HG03439 (cell line): ENCODE results near the gene HOXA7.

Experiments
- ATAC-seq: cut with Tn5 transposase; IDR thresholded peaks from one replicate; pipeline ENCODE4 v1.9.1; 2021; ENCODE audit warnings: mild to moderate bottlenecking, moderate library complexity; ENCODE audit not compliant: unreplicated experiment

Gene HOXA7

DNA sequence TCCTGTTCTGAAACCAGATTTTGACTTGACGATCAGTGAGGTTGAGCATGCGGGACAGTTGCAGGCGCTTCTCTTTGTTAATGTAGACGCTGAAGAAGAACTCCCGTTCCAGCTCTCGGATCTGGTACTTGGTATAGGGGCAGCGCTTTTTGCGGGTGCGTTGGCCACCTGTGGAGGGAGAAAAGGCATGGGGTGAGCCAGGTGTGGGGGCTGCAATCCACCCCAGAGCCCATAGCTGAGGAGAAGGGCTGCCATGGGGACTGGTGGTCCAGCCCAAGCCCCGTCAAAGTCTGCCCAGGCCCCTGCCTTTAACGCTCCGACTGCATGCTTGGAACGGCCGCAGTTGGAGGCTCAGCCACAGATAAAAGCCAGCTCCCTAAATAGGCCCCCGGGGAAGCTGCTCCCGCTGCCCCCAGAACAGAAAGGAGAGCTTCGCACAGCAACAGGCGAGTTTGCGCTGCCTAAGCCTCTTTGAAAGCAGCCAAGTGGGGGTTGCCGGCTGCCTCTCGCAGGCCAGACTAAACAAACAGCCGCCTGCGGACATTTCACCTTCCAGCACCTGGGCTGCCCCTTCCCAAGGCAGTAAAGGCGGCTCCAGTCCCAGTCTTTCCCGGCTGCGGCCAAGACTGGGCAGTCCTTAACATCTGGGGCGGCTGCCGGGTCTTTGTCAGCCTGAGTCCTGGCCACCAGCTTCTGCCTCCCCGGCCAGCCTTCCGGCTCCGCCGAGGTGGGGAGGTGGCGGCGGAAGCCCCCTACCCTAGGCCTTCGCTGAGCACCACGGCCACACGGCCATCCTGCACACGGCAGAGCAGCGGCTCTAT lies 26.6 kb upstream of the HOXA7 start:
- ATAC-seq, result no peak

DNA sequence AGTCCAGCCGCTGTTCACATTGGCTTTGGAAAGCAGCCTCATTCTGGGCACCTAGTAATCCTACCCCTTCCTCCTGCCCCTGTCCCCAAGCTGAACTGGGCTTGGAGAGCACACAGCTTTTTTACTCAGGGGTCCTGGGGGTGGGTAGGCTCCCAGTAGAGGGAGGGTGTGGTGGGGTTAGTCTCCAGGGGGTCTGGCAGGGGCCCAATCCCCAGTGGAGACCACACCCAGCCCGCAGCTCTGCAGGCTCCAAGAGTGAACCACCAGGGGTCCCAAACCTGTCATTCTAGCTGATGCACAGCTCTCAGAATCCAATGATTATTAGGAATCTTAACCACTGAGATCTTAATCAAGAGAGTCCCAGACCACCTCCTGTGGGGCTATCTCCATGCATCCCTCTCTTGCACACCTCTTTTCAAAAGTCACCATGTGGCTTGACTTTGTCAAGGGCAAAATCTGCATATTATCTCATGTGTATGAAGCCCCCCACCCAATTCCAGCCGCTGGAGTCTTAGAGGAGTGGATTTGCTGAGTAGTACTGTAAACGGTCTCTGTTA lies 25.9 kb upstream of the HOXA7 start:
- no peak for ATAC-seq

DNA sequence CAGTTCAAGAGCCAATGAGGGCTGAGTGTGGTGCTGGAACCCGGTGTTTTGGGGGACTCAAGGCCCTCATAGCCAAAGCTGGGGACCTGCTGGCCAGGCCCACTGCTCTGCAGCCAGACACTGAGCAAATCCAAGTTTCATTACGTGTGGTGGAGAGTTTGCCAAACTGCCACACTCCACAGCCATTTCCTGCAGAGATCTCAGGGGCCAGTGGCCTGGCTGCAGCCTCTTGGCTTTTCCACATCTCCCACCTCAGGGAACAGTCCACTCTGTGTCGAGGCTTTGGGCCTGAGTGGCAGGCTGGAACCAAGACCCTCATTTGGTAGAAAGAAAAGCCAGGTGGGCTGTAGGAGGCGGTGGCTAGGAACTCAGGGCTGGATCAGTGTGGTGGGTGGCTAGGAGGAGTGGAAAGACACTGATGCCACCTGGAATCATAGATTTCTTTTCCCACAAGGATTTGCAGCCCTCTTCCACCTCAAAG lies 25.4 kb upstream of the HOXA7 start:
- ATAC-seq, result no peak

DNA sequence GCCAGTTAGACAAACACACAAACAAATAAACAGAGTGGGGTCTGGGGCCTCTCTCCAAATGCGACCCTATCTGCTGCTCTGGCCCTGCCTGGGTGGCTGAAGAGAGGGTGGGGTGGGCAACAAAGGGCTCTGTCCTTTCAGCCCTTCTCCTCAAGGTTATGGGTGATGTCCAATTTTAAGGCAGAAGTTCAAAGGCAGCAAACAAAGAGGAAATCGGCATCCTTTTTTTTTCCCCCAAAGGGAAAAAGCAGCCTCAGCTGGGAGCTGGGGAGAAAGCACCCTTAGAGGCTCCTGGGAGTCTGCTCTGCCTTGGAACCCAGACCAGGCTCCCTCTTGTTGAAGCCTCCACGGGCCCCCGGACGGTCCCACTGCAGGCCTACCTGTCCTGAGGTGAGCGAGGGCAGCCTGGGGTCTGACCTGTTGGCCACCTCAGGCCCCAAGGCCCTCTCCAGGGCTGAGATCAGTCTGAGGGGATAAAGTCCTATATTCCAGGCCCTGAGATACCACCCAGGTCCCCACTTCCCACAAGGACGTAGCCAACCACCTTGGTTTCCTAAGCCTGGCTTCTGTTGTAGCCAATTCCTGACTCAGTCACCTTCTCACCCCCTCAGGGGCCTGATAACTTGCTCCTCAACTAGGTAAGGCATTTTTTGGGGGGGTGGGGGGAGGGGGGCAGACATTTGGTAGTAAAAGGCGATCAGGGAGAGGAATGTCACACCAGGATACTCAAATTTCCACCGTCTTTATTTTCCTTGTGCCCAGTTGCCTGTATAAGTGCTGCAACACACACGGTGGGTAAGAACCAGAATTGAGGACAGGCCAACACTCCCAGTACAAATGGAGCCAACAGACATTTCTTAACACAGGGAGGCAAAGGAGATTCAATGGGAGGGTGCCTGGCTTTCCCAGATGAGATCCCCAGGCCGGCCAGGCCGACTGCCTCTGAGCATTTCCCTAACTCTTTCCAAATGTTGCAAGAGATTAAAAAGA lies 24.3 kb upstream of the HOXA7 start:
- no peak for ATAC-seq

DNA sequence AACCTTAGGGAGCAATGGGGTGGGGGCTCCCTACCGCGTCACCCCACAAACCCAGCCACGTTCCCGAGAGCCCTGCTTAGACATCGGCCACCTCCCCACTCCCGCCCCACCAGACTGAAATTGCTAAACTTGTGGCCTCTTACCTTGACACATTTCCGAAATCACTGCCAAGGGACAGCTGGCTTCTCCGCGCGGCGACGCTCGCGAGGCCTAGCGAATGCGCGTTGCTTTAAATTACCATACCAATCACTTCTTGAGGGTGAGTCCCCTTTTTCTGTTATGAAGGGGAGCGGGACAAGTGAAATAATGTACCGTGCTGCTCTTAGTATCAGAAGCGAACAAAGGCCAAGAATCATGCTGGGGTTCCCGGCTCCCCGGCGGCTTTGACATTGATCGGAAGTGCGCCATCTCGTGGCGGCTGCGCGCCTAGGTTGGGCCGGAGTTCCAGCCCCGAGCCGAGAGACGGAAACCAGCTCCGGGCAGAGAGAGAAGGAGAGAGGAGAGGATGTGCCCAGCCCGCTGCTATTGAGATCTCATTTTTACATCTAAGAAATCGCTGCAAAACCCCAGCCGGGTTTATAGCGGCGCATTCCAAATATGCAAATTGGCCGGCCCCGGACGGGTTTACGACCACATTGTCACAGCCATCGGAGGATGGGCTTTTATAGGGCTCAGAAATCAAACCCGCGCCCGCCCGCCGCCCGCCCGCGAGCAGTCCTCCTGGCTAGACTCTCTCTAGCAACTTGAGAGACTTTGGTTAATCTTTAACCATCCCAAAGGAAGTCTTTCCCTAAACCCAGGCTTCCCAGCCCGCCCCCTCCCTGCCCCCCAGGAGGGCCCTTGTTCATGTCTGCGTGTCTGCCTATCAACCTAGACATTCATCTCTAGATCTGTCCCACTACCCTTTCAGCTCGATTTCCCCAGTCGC lies 23.3 kb upstream of the HOXA7 start:
- ATAC-seq, result no peak

DNA sequence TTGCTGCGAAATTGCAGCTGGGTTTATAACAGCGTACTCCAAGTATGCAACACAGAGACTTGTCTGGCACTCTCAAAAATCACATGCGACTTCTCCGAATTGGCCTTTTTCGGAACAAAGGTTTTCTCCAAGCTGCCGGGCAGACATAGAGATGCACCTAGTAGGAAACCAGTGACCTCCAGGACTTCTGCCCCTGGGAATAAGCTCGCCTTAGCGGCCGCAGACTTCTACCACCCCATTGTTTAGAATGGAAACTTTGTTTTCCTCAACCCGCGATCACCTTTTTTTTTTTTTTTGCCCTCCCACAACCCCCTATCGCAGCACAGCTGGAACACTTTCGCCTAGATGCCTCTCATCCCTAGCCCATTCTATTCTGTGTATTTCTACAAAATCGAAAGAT lies 22.6 kb upstream of the HOXA7 start:
- ATAC-seq, result no peak

DNA sequence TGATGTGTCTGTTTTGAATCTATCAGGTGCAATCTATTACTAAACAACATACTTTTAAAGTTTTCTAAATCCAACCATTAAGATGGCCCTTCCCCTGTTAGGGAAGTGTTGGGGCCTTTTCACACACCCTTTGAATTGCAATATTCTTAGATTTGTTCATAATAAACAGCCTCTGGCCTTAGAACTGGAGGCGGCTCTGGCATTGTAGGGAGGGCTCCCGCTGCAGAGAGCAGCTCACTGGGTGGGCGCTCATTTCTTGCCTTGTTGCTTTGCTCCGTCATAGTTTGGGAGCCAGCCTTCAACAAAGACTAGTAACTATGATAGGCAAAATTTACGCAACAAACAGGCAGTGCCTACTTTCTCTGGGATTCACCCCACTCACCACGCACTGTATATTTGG lies 21.9 kb upstream of the HOXA7 start:
- no peak for ATAC-seq

DNA sequence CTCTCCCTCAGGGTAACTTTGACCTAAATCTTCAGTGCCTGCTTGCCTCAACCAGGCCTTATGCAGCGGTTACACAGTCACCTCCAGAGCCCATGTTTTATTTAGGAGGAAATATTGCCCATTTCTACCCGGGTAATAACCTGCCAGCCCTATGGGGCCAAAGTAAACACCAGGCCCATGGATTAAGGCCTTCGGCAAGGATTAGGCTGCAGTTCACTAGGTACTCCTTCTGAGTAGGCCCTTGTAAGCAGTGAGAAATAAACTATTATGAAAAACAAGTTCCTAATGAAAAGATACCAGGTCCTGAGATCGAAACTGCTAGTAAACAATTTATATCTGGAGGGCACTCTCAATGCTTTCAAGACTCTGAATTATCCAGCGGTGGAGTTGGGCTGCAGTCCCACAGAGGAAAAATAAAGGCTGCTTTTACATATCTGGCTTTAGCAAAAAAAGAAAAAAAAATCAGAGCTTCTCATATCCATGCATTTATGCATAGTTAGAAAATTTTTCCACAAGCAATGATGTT lies 21.4 kb upstream of the HOXA7 start:
- ATAC-seq, result no peak

DNA sequence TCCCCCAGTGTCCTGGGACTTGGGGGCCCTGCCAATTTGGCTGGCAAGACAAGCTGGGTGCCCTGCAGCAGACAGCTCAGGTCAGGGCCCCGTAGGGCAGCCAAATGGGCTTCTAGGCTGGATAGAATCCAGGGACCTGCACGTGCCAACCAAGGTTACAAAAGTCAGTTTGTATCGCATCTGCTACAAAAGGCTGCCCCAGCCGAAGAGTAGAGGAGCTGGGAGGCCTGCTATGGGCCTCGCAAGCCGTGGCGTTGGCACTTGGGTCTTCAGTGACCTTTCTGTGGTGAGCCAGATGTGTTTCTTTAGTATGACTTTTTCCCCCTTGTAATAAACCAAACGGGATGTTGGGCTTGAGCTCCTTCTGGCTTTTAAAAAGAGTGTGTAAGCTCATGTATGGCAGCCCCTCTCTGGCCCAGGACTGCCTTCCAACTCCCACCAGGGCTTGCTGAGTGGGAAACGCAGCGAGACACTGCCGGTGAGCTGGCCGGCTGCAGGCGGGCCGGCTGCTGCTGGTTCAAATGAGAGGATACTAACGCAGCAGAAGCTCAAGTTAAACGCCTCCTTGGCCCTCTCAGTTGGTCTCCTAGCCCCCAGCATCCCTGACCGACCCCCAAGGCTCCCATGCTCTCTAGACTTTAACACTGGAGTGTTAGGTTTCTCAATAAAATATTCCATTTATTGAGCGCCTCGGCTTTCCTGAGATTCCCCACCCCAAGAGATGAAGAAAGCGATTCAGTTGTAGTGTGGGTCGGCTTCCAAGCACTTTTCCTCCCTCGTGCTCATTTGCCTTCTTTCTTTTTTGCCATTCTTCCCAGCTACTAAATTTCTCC lies 20.7 kb upstream of the HOXA7 start:
- ATAC-seq, result no peak

DNA sequence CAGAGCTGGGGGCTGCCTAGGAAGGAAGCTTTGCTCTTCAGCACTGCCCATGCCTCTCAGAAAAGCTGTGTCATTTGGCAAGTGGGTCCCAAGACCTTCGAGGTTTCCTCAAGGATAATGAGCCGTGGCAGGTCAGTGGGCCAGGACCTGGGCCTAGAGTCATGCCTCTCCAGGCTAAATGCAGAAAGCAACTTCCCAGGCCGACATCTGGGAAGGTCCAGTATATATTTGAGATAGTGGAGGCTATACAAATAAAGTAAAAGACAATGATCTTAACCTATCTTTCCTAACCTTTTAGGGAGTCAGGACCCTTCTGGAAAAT lies 20.0 kb upstream of the HOXA7 start:
- ATAC-seq, result no peak

DNA sequence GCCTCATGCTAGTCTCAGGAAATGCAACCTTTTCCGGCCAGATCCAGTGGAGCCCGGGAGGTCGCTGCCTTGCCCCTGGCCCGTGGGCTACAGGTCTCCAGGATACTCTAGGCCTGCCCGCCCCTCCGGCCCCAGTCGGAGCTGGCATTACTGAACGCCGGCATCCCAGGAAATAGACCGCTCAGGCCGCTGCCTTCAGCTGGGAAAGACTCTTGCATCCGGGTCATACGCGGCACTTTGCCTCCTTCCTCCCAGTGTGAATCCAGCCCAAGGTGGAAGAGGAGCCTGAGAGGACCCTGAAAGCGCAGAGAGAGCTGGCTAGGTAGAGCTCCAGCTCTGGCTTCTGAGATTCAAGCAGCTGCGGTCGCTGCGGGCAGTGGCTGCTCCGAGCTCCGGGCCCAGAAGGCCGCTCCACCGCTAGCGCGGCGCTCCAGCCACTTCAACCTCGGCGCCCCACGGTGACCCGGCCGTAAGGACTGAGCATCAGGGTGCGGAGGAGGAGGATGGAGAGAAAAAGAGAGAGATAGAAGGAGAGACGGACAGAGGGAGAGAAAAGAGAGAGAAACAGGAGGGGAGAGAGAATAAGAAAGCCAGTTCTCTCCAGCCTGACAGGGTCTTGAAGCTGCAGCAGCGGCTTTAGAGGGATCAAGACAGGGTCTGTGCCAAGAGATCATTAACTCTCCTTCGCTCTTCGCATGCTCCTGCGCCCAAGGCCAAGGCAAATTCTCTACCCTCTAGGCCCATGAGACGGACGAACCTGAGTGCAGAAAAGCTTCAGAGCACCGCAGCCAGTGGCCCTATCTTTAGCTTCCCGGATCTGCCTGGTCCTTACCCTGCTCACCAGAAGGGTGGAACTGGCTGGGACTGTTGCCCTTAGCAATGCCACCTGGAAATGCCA lies 19.4 kb upstream of the HOXA7 start:
- ATAC-seq, result no peak

DNA sequence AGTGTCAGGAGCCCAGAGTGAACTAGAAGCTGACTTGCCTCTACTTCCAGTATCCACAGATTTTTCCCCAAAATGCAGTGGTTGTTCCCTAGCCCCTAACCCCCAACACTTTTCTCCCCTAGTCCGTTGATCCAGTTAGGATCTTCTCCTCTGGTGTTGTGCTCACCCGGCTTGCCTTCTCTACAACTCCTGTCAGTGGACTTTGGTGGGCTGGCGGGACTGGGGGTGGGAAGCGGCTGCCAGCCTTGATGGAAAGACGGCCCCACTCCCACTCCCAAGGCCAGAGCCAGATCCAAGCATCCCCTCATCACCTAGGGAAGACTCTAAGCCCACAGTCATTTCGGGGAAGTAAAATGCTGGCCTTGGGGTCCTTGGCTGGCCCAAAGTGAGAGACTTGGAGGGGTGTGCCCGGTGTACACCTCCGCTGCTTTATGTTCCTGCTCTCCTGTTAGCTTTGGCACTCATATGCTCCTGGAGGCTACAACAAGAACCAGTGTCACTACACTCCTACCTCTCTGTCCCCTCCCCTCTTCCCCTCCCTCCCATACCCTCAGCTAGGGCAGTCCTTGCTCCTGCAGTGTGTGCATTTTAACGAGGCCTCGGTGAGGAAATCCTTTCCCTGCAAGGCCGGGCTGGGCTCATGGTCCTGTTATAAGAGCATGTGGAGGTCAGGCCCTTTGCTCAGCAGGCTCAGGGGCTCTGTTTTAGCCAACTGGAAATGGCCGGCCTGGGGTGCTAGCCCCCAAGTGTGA lies 18.6 kb upstream of the HOXA7 start:
- no peak for ATAC-seq

DNA sequence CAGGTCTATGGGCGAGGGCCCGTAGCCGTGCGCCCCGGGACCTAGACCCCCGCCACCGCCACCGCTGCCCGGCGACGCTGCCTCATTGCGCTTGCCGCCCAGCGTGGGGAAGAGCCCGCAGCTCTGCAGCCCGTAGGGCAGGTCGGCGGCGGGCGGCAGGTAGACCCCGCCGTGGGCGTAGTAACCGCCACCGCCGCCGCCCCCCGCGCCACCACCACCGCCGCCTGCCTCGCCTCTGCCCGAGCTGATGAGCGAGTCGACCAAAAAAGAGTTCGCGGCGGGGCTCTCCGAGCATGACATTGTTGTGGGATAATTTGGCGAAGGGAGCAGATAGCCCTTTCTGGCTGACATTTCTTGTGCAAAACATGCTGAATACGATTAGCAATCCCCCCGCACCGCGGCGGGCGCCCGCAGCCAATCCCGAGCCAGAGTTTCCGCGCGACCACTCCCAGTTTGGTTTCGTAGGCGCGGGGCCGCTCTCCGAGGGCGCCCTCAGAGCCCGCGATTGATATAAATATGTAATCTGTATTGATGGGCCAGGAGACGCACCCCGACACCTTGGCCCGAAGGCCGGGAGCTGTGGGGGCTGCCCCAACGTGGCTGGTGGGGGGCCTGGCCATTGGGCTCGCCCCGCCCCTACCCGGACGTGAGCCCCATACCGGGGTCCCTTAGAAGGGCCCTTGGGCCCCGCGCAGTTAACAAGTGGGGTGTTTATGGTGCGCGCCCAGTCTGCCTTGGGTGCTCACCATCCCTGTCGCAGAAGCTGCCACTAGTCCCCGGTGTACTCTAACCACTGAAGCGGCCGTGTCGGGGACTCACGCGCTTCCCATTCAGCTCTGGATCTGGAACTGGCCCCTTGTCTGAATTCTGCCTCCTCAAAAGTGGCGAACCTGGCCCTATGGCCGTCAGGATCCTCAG lies 17.7 kb upstream of the HOXA7 start, which contains the start of gene HOXA10:
HOXA10 (minus strand) TSS at position 365 of the 918 bp plus-strand sequence; CDS start at position 351, 14 bp downstream.
- no peak for ATAC-seq

DNA sequence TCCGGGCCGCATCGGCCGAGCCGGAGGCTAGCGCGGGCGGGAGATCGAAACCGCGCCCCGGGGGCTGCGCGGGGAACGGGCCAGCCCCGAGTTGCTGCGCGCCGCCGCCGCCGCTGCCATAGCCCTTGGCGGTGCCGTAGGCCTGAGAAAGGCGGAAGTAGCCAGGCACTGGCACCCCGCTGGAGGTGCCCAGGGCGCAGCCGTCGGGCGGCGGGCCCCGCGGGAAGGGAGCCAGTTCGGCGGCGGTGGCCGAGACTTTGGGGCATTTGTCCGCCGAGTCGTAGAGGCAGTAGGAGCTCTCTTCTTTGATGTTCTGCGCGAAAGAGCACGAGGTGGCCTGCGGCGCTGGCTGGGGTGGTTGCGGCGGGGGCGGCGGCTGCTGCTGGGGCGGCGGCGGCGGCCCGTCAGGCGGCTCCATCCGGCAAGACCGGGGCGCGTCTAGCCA lies 17.1 kb upstream of the HOXA7 start:
- no peak for ATAC-seq

DNA sequence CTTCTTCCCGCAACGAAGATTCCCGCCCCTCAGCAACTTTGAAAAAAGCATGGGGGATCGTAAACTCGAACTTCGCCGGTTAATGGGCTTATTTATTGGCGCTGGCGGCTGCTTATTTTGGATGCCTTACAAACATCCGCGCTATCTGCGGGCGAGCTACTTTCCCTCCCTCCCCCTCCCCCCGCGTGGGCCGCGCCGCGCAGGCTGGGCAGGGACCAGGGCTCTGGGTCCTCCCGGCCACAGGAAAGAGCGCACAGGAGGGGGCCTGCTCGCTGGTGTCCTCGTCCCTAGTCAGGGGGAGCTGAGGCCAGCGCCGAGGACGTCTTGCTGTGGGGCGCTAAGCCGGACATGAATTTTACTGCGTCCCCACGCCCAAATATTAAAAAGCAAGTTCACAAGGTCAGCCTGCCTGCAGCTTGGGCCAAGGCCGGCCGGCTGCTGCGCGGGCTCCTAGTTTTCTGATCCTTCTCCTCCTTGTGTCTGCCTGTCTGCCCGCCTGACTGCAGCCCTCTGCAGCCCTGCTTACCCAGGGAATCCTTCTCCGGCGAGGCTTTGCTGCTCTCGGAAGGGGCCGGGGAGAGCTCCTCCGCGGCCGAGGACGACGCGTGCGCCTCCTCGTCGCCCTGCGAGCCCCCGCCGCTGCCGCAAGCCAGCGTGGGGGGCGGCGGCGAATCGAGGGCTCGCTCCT lies 16.5 kb upstream of the HOXA7 start:
- ATAC-seq, result no peak

DNA sequence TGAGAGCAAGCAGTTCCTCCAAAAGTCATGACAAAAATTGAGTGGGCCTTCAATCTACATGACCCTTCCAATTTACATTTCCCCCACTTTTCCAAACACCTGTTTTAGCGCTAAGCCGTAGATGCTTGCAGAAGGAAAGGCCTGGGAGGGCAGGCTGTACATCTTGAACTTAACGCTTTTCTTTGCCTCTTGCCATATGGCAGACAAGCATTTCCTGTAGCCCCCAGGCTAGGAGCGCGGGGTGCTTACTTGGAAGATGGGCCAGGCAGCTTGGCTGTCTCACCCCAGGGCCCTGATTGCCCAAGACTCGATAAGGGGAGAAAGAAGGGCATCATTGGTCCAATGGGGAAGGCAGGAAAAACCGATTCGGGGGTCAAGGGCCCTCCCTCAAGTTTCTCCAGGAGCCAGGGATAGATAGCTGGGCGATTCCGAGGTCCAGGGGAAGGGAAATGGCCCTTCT lies 15.9 kb upstream of the HOXA7 start:
- ATAC-seq, result no peak
